Stimulated activated naive CD4-positive, alpha-beta T cell (primary cell): Measurements from ENCODE around the gene CCL23.
"Not testable (repeated sequence)": the region's sequence is repeated elsewhere in the genome, so short reads cannot be mapped to it uniquely, and the experiment has no call there.

Source experiments
- DNase-seq, 6 experiments: peaks; one replicate each; lab custom pipeline; 2025; lab: John Stamatoyannopoulos, UW

The CCL23 gene

GRCh38 chr17:36017799-36018198 is at the start of gene CCL23:
Gene CCL23, minus strand, starts transcription at chr17:36017972. Its CDS starts 75 bp downstream, at chr17:36017897.
- no peak for DNase-seq

GRCh38 chr17:36066365-36066985 is 48.7 kb upstream of the CCL23 start:
- DNase-seq: no peak

DNA sequence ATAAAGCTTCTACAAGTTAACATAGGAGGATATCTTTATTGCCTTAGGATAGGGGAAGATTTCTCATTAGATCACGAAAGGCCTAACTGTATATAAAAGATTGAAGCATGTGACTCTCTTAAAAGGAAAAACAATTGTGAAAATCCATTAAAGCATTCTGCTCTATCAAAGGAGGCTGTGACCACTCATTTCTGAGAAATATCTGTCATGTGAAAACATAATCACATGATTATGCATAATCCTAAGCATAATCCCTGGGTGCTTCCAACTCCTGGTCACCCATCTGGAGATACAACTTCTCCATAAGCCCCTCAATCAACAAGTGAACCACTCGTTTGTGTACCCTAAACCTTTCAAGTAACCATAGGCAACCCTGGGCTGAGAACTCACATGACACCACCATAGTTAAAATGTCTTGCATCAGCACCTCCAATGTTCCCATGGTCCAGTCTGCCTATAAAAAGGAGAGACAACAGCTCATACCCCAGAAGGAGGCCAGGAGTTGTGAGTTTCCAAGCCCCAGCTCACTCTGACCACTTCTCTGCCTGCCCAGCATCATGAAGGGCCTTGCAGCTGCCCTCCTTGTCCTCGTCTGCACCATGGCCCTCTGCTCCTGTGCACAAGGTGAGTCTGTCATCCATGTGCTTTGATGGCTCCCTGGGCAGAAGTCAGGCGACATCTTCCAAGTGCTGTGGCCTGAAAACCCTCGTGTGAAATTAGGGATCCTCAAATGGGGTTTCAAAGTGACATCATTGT is 46.2 kb upstream of the CCL23 start, which contains the start of gene CCL18:
CCL18 (plus strand) TSS at position 487 of the 756 bp plus-strand sequence; CDS start at position 558, 71 bp downstream.
- DNase-seq: no peak

- DNase-seq: no peak
Measured at GRCh38 chr17:36060816-36061215, 43.0 kb upstream of the CCL23 start.

GRCh38 chr17:36059406-36059805 is 41.6 kb upstream of the CCL23 start:
- no peak for DNase-seq

DNA sequence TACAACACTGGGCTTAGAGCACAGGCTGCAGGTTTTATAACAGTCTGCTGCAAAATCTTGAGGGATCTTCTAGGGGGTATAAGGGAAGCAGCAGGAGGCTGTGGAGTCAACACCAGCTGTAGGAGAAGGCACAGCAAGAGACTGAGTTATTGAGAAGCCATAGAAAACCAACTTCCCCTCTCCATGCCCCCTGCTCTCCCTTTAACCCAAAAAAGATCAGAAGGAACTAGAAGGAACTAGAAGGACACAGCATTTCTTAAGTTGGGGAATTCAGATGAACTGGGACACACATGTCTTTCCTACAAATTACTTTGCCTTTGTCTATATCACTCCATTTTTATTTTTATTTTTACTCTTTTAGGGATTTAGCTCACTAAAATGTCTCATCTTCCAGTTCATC is 40.1 kb upstream of the CCL23 start:
- DNase-seq: no peak

DNA sequence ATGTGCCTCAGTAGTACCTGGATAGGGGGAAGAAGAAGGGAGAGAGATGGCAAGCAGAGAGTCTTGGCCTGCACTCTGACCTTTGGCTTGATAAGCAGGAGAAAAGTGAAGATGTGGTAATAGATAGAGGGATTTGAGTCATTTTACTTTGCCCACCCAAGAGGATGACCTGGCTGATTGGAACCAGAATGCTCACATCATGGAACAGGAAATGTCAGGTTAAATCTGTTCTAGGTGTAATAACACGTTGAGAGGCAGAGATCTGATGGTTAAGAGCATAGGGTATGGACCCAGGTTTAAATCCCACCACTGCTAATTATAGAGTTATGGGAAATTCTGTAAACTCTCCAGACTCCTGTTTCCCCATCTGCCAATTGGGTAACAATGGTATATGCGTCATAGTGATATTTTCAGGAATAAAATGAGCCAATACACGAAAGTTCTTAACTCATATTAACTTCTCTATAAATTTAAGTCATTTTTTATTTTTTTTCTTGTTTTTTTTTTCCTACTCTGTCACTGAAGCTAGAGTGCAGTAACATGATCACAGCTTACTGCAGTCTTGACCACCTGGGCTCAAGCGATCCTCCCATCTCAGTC is 38.2 kb upstream of the CCL23 start:
- no peak for DNase-seq

DNA sequence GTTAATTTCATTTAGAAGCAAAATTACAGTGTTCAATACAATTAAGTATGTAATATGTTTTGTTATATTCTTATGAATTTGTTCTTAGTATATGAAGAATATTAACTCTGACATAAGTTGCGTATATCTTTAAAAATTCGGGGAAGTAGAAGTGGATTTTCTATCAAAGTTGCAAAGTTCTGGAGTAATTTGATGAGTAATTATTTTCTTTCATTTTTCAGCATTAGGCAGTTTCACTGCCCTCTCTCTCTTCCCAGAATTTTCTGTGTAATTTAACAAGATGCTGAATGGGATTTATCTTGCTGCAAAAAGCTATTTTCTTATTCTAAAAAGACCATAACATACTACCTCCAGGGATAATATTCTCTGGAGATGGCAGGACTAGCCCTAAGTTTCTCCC is 37.4 kb upstream of the CCL23 start:
- no peak for DNase-seq

DNA sequence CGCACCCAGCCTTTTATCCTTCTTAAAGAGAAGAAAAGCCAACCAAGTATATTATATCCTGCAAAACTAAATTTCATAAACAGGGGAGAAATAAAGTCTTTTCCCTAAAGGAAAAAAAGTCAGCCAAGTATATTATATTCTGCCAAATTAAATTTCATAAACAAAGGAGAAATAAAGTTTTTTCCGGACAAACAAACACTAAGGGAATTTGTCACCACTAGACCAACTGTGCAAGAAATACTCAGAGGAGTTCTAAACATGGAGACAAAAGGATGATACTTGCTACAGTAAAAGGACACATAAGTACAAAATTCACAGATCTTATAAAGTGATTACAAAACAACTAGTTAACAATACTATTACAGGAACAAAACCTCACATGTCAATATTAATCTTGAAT is 31.9 kb upstream of the CCL23 start:
- no peak for DNase-seq

DNA sequence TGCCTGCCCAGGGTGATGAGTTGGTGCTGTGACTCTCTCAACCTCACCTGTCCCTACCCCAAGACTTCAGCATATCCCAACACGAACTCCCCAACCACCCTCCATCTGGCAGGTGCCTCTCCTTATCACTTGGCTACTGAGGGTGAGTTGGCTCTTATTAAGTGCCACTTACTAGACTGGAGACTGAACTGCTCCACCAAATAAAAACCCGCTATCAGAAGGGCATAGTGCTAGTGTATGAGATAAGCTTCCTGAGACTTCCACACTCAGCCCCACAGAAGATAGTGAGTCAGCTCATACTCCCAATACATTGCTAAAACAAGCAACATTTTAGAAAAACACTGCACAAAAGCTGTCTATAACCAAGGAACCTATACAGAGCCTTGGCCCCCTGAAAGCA is 30.3 kb upstream of the CCL23 start:
- DNase-seq: no peak

- DNase-seq: no peak
Measured at GRCh38 chr17:36036235-36036634, 18.5 kb upstream of the CCL23 start.

GRCh38 chr17:36034127-36034526 is 16.4 kb upstream of the CCL23 start:
- DNase-seq: no peak

- DNase-seq: no peak
Measured at GRCh38 chr17:36030956-36031355, 13.2 kb upstream of the CCL23 start.

DNA sequence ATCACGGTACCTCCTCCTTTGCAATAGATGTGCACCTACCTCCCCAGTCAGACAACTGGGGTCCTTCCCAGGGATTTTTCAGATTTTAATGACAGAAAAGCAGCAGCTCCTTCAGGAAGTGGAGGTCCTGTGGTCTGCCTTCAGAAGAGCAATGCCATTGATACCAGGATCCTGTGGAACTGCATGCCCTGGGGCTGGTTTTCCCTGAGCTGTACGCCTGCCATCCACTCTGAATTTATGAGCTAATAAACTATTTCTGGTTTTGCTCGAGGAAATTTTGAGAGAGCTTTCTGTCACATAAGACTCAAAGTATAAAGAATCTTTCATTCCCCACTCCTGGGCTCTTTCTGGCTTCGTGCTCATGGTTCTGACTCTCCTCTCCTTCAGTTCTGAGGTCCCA is 10.0 kb upstream of the CCL23 start:
- DNase-seq: no peak

- DNase-seq: no peak
Measured at GRCh38 chr17:36024106-36024869, 6.5 kb upstream of the CCL23 start.

DNA sequence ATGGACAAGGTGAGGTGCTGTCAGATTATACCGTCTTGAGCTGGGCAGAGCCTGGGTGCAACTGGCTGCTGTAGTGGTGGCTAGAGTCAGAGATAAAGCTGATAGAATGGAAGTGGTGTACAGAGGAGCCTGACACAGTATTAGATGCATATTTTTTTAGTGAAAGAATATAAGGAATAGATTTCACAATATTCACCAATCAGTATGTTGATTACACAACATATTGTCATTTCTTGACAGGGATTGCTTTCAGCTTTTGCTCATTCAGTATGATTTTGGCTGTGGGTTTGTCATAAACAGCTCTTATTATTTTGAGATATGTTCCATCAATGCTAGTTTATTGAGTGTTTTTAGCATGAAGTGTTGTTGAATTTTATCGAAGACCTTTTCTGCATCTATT is 1.7 kb upstream of the CCL23 start:
- DNase-seq: no peak

DNA sequence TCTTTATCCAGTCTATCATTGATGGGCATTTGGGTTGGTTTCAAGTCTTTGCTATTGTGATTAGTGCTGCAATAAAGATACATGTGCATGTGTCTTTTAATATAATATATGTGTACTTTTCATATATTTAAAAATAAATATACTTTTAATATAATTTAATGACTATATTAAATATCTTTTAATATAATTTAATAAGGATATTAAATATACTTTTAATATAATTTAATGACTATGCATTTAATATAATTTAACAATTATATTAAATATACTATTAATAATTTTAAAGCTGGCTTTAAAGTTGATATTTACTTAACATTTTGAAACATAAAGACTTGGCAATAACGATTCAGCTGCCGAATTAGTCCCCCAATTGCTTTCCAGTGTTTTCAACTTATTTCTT is 1.2 kb downstream of the CCL23 start:
- no peak for DNase-seq

DNA sequence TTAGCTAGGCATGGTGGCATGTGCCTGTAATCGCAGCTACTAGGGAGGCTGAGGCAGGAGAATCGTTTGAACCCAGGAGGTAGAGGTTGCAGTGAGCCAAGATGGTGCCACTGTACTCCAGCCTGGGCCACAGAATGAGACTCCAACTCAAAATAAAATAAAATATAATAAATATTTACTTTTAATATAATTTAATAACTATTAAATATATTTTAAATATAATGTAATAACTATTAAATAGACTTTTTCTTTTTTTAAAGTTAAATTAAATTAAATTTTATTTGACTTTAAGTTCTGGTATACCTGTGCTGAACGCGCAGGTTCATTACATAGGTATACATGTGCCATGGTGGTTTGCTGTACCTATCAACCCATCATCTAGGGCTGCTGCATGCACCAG is 1.9 kb downstream of the CCL23 start:
- DNase-seq: not testable (repeated sequence)

- no peak for DNase-seq
Measured at GRCh38 chr17:36014946-36015345, 2.8 kb downstream of the CCL23 start.

- no peak for DNase-seq
Measured at GRCh38 chr17:36011201-36011600, 6.6 kb downstream of the CCL23 start.

GRCh38 chr17:36008998-36009665 is 8.6 kb downstream of the CCL23 start:
- DNase-seq: no peak

GRCh38 chr17:36004594-36005108 is 13.1 kb downstream of the CCL23 start:
- DNase-seq: no peak
